ENCODE results near the gene RAPGEF5.
"Not testable (repeated sequence)": the region's sequence is repeated elsewhere in the genome, so short reads cannot be mapped to it uniquely, and the experiment has no call there.

RAPGEF5 gene

GRCh38 chr7:22110227-22110839 lies 246.6 kb downstream of the RAPGEF5 start:
- peak; percentile 81 for DNase-seq

GRCh38 chr7:22109761-22110160 lies 247.2 kb downstream of the RAPGEF5 start:
- no peak for DNase-seq

- DNase-seq: no peak
Observed at GRCh38 chr7:22108151-22108845, 248.7 kb downstream of the RAPGEF5 start.

GRCh38 chr7:22105550-22105949 lies 251.4 kb downstream of the RAPGEF5 start:
- no peak for DNase-seq

GRCh38 chr7:22094413-22095342 lies 262.3 kb downstream of the RAPGEF5 start:
- peak; percentile 67 for DNase-seq

GRCh38 chr7:22093936-22094335 lies 263.0 kb downstream of the RAPGEF5 start:
- no peak for DNase-seq

- no peak for DNase-seq
Observed at GRCh38 chr7:22093001-22093400, 264.0 kb downstream of the RAPGEF5 start.

- DNase-seq: not testable (repeated sequence)
Observed at GRCh38 chr7:22090958-22091525, 265.9 kb downstream of the RAPGEF5 start.

- DNase-seq: no peak
Observed at GRCh38 chr7:22090512-22090911, 266.4 kb downstream of the RAPGEF5 start.

GRCh38 chr7:22090107-22090506 lies 266.8 kb downstream of the RAPGEF5 start:
- DNase-seq: no peak

GRCh38 chr7:22088827-22089226 lies 268.1 kb downstream of the RAPGEF5 start:
- no peak for DNase-seq

- no peak for DNase-seq
Observed at GRCh38 chr7:22087861-22088260, 269.1 kb downstream of the RAPGEF5 start.

GRCh38 chr7:22083704-22084240 lies 273.2 kb downstream of the RAPGEF5 start:
- DNase-seq: peak; percentile 18

GRCh38 chr7:22082886-22083703 lies 273.9 kb downstream of the RAPGEF5 start:
- DNase-seq: peak; percentile 86

- DNase-seq: no peak
Observed at GRCh38 chr7:22082553-22082885, 274.4 kb downstream of the RAPGEF5 start.

GRCh38 chr7:22080219-22080618 lies 276.7 kb downstream of the RAPGEF5 start:
- DNase-seq: not testable (repeated sequence)

- not testable (repeated sequence) for DNase-seq
Observed at GRCh38 chr7:22078872-22079271, 278.1 kb downstream of the RAPGEF5 start.

GRCh38 chr7:22075561-22075960 lies 281.4 kb downstream of the RAPGEF5 start:
- DNase-seq: no peak

GRCh38 chr7:22074897-22075296 lies 282.1 kb downstream of the RAPGEF5 start:
- DNase-seq: no peak

All from NCI-H510A treated with DMSO at 0.1 percent for 48 hours (cell line).